Parathyroid adenoma (tissue), 2 donors: ENCODE measurements around the gene PEMT.

Source experiments
- H2AFZ ChIP-seq: fragments of 300-600 bp; sonication (generic); one replicate; pipeline ENCODE4 v1.7.0; 2017; ENCODE audit warnings: antibody characterized with exemption, mild to moderate bottlenecking
- H3K27ac ChIP-seq: fragments of 300-600 bp; sonication (generic); one replicate; pipeline ENCODE4 v1.7.0; 2017
- H3K27me3 ChIP-seq: fragments of 300-600 bp; sonication (generic); one replicate; pipeline ENCODE4 v1.7.0; 2017; ENCODE audit warnings: low read length; ENCODE audit not compliant: control insufficient read depth, insufficient read depth
- H3K36me3 ChIP-seq: fragments of 300-600 bp; sonication (generic); one replicate; pipeline ENCODE4 v1.7.0; 2017; ENCODE audit warnings: low read length; ENCODE audit not compliant: control insufficient read depth, insufficient read depth
- H3K4me1 ChIP-seq: fragments of 300-600 bp; sonication (generic); one replicate; pipeline ENCODE4 v1.7.0; 2017; ENCODE audit warnings: control low read depth
- H3K4me2 ChIP-seq: fragments of 300-600 bp; sonication (generic); one replicate; pipeline ENCODE4 v1.7.0; 2017; ENCODE audit warnings: low read length
- H3K4me3 ChIP-seq: fragments of 300-600 bp; sonication (generic); one replicate; pipeline ENCODE4 v1.7.0; 2017; ENCODE audit warnings: low read depth, low read length
- H3K79me2 ChIP-seq: fragments of 300-600 bp; sonication (generic); one replicate; pipeline ENCODE4 v1.7.0; 2017; ENCODE audit warnings: control low read depth
- H3K9ac ChIP-seq: fragments of 300-600 bp; sonication (generic); one replicate; pipeline ENCODE4 v1.7.0; 2017; ENCODE audit warnings: mild to moderate bottlenecking
- H3K9me3 ChIP-seq: fragments of 300-600 bp; sonication (generic); one replicate; pipeline ENCODE4 v1.7.0; 2017; ENCODE audit warnings: low read length; ENCODE audit not compliant: control insufficient read depth
- TF ChIP-seq, protein P1 (sequence below): fragments of 300-600 bp; sonication (generic); IDR thresholded peaks from one replicate; pipeline ENCODE4 v1.7.0; 2017; ENCODE audit warnings: antibody characterized with exemption, mild to moderate bottlenecking
- donor health status: primary hyperparathyroidism.

The PEMT gene

DNA sequence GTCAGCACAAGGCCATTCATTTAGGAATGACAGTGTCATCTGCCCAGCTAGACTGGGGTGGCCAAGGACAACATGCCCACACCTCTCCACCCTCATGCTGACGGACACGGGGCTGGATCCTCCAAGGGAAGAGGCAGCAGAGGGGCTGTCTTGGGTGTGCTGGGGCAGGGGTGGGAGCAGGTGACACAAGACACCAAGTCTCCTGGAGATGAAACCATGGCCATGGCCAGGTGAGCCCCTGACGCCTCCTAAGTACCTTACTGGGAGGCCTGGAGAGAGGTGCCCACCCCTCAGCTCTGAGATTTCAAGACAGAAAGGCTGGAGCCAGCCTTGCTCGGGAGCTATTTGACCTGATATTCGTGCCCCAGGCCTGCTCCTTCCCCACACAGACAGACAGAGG is 86.4 kb downstream of the PEMT start:
- Histone ChIP-seq H3K9ac (no peak overlapping the region), H3K4me1 (no peaks in the 10 kb centered on the region), H3K9me3 (no peaks in the 10 kb centered on the region), H3K27me3 (no peaks in the 10 kb centered on the region), H3K4me2 (no peak overlapping the region), H2AFZ (no peak overlapping the region), H3K4me3 (no peak overlapping the region), H3K27ac (no peak overlapping the region), H3K36me3 (no peaks in the 10 kb centered on the region), H3K79me2 (no peaks in the 10 kb centered on the region)
- TF ChIP-seq, protein P1, sequence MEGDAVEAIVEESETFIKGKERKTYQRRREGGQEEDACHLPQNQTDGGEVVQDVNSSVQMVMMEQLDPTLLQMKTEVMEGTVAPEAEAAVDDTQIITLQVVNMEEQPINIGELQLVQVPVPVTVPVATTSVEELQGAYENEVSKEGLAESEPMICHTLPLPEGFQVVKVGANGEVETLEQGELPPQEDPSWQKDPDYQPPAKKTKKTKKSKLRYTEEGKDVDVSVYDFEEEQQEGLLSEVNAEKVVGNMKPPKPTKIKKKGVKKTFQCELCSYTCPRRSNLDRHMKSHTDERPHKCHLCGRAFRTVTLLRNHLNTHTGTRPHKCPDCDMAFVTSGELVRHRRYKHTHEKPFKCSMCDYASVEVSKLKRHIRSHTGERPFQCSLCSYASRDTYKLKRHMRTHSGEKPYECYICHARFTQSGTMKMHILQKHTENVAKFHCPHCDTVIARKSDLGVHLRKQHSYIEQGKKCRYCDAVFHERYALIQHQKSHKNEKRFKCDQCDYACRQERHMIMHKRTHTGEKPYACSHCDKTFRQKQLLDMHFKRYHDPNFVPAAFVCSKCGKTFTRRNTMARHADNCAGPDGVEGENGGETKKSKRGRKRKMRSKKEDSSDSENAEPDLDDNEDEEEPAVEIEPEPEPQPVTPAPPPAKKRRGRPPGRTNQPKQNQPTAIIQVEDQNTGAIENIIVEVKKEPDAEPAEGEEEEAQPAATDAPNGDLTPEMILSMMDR = no peak

DNA sequence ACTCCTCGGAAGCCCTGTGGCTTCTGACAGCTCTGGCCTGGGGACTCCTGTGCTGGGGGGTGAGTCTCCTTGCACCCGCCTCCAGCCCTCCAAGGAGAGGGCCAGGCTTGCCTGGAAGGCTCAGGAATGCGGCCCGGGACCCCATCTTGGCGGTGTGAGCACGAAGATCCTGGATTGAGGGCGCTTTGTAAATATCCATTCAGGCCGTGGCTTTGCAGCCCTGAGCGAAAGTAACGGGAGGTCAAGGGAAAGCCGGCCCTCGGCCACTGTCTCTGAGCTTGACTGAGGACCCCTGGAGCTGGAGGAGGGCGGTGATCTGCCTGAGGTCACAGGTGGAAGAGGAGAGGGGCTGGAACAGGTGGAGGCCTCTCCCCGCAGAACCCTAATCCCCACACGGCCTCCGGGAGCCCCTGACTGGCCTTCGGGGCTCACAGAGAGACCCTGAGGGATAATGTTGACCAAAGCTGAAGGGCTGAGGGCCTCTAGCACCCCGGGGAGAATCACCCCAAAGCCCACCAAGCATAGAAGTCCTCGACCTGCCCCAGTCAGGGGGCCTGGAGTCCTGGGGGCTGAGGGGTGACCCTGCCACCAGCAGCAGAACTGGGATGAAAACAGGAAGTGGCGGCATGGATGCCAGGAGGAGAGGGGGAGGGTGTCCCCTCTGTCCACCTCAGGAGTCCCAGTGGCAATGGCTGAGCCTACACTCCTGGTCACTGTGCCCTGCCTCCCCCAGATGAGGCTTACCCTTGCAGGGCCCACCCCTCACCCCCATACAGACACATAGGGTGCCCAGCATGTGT is 87.0 kb downstream of the PEMT start:
- Histone ChIP-seq H3K9me3 (no peaks in the 10 kb centered on the region), H3K79me2 (no peaks in the 10 kb centered on the region), H3K4me1 (no peaks in the 10 kb centered on the region), H3K27me3 (no peaks in the 10 kb centered on the region), H3K4me2 (no peak overlapping the region), H3K36me3 (no peaks in the 10 kb centered on the region), H3K4me3 (no peak overlapping the region), H3K27ac (no peak overlapping the region), H3K9ac (no peak overlapping the region), H2AFZ (no peak overlapping the region)
- TF ChIP-seq, protein P1 = no peak

DNA sequence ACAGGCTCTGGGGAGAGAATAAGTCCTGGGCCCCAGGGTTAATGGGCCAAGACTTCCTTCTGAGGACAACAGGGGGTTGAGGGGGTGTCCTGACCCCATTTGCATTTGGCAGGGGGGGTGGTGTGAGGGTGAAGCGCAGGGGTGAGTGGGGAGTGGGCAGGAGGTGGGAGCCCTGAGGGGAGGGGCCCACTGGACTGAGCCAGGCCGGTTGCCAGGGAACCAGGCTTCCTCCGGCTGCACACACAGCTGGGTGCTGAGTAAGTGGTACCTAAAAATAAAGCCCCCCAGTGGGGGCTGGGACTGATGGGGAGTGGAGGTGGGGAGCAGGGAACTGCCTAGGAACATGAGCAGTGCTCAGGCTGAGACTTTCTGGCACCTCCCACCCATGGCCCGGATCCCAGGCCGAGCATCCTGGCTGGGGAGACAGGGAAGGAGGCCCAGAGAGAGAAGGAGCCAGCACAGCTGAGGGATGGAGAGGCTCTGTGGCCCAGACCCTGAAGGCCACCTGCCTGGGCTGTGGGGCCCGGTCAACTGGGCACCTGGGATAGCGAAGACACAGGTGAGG is 87.9 kb downstream of the PEMT start:
- H3K36me3 ChIP-seq = no peaks in the 10 kb centered on the region
- TF ChIP-seq, protein P1 = no peak
- H3K4me2 ChIP-seq = no peak overlapping the region
- no peak overlapping the region for H3K4me3 ChIP-seq
- H3K27ac ChIP-seq = no peak overlapping the region
- no peaks in the 10 kb centered on the region for H3K27me3 ChIP-seq
- H3K4me1 ChIP-seq = no peaks in the 10 kb centered on the region
- H3K9ac ChIP-seq = no peak overlapping the region
- H3K9me3 ChIP-seq = no peaks in the 10 kb centered on the region
- H2AFZ ChIP-seq = no peak overlapping the region
- no peaks in the 10 kb centered on the region for H3K79me2 ChIP-seq

DNA sequence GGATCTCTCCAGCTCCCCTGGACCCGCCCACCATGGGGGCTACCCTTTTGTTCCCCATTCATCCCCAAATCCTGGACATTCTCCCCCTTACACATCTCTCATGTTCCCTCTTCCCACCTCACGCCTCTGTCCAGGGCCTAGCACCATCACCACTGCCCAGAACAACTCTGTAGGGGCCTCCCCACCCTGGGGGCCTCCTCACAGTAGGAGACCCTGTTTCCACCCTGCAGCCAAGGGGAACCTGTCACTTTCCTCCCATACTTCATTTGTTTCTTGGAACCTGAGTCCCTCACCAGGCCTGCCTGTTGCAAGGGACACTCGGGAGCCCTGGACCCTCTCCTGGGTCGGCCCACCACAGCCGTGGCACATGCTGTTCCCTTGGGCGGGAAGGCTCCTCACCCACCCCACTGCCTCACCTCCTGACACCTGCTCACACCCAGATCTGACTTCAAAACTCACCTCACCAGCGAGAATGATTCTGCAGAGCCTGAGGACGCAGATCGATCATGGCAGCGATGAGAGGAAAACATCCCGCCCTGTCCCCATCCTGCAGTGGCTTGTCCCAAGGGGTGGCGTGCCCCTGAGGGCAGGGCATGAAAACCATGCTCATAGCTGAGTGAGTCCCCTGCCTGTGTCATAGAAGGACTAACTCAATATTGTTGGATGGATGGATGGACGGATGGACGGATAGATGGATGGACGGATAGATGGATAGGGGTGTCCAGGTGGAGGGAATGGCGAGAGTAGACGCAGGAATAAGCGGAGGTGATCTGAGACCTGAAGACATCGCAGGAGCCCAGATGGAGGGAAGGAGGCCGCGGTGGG is 88.6 kb downstream of the PEMT start:
- H3K27ac ChIP-seq = no peak overlapping the region
- no peak overlapping the region for H2AFZ ChIP-seq
- no peaks in the 10 kb centered on the region for H3K4me1 ChIP-seq
- H3K9me3 ChIP-seq = no peaks in the 10 kb centered on the region
- H3K79me2 ChIP-seq = no peaks in the 10 kb centered on the region
- TF ChIP-seq, protein P1 = no peak
- H3K4me2 ChIP-seq = no peak overlapping the region
- no peaks in the 10 kb centered on the region for H3K27me3 ChIP-seq
- no peaks in the 10 kb centered on the region for H3K36me3 ChIP-seq
- H3K9ac ChIP-seq = no peak overlapping the region
- H3K4me3 ChIP-seq = no peak overlapping the region
